ENCODE results near the gene CSNK2A3. TPM values are rescaled to one million over a fixed set of nuclear protein-coding genes. Genes with fewer than 3 reads are reported as not detected.

The CSNK2A3 gene
- total and polyA plus RNA-seq, 2 experiments from 2014 or later = 0.91 to 4.1 TPM

GRCh38 chr11:11329062-11329806 is 23.8 kb downstream of the CSNK2A3 start:
- Histone ChIP-seq H3K27me3 (ENCODE audit: insufficient read depth) (no peaks in the 10 kb centered on the region), H2AFZ (no peak overlapping the region), H3F3A (replicated peaks; ENCODE audit: low read depth) (no peaks in the 10 kb centered on the region), H3K9me2 (ENCODE audit: insufficient read depth) (no peaks in the 10 kb centered on the region), H3K79me2 (replicated peaks; ENCODE audit: insufficient read depth) (no peaks in the 10 kb centered on the region), H3K27ac (ENCODE audit: low read depth) (no peak overlapping the region), H4K20me1 (replicated peaks; ENCODE audit: insufficient read depth) (no peaks in the 10 kb centered on the region), H3K4me2 (no peak overlapping the region), H3K4me3 (no peak overlapping the region), H3K4me1 (ENCODE audit: insufficient read depth) (no peaks in the 10 kb centered on the region), H3K36me3 (ENCODE audit: insufficient read depth) (no peaks in the 10 kb centered on the region)
- Mint-ChIP-seq H3K4me1 (0 out of 3 replicates have a peak, but pooled peaks cover 4% of the 10 kb centered on the region), H3K4me3 (no peak overlapping the region), H3K27ac (no peak overlapping the region), H3K36me3 (ENCODE audit: low read depth) (peaks cover 15% of the 10 kb centered on the region; the same call in 2 of the 3 replicates), H3K27me3 (ENCODE audit: insufficient read depth, low read depth, poor library complexity) (peaks cover 2% of the 10 kb centered on the region), H3K9me3 (no peaks in the 10 kb centered on the region)
- DNase-seq (ENCODE audit: low spot score) (peak; percentile 7), ATAC-seq (no peak)
- TF ChIP-seq, protein P1, sequence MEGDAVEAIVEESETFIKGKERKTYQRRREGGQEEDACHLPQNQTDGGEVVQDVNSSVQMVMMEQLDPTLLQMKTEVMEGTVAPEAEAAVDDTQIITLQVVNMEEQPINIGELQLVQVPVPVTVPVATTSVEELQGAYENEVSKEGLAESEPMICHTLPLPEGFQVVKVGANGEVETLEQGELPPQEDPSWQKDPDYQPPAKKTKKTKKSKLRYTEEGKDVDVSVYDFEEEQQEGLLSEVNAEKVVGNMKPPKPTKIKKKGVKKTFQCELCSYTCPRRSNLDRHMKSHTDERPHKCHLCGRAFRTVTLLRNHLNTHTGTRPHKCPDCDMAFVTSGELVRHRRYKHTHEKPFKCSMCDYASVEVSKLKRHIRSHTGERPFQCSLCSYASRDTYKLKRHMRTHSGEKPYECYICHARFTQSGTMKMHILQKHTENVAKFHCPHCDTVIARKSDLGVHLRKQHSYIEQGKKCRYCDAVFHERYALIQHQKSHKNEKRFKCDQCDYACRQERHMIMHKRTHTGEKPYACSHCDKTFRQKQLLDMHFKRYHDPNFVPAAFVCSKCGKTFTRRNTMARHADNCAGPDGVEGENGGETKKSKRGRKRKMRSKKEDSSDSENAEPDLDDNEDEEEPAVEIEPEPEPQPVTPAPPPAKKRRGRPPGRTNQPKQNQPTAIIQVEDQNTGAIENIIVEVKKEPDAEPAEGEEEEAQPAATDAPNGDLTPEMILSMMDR (conservative IDR thresholded peaks at IDR 0.05; ENCODE audit: low read depth in 2 of 2) = no peak
- TF ChIP-seq STAT1 (IDR thresholded peaks at IDR 0.05; ENCODE audit: unreplicated experiment) = no peak
- no peak for TF ChIP-seq CREB1 (CRISPR knock-in tag; IDR thresholded peaks at IDR 0.05; ENCODE audit: low read depth)
- no peak for TF ChIP-seq ZNF114 (CRISPR knock-in tag; IDR thresholded peaks at IDR 0.05)
- no peak for TF ChIP-seq NANOG (IDR thresholded peaks at IDR 0.05; ENCODE audit: borderline replicate concordance)

GRCh38 chr11:11324090-11324489 is 29.0 kb downstream of the CSNK2A3 start:
- H3K4me3 Mint-ChIP-seq = no peak overlapping the region
- H3K27ac ChIP-seq (ENCODE audit: low read depth) = no peak overlapping the region
- no peak overlapping the region for H2AFZ ChIP-seq
- H3K27me3 Mint-ChIP-seq (ENCODE audit: insufficient read depth, low read depth, poor library complexity) = no peaks in the 10 kb centered on the region
- peaks cover 17% of the 10 kb centered on the region; the same call in 2 of the 3 replicates for H3K36me3 Mint-ChIP-seq (ENCODE audit: low read depth)
- no peak overlapping the region for H3K27ac Mint-ChIP-seq
- H3K9me3 Mint-ChIP-seq = no peaks in the 10 kb centered on the region
- H3K9me2 ChIP-seq (ENCODE audit: insufficient read depth) = no peaks in the 10 kb centered on the region
- no peaks in the 10 kb centered on the region for H3K4me1 ChIP-seq (ENCODE audit: insufficient read depth)
- no peaks in the 10 kb centered on the region for H3K27me3 ChIP-seq (ENCODE audit: insufficient read depth)
- no peaks in the 10 kb centered on the region for H3K4me1 Mint-ChIP-seq
- H3K36me3 ChIP-seq (ENCODE audit: insufficient read depth) = no peaks in the 10 kb centered on the region
- no peak overlapping the region for H3K4me2 ChIP-seq
- H3K4me3 ChIP-seq = no peak overlapping the region
- H3K79me2 ChIP-seq (replicated peaks; ENCODE audit: insufficient read depth) = no peaks in the 10 kb centered on the region
- no peak for DNase-seq (ENCODE audit: low spot score)
- H4K20me1 ChIP-seq (replicated peaks; ENCODE audit: insufficient read depth) = no peaks in the 10 kb centered on the region
- ATAC-seq = no peak
- no peaks in the 10 kb centered on the region for H3F3A ChIP-seq (replicated peaks; ENCODE audit: low read depth)
- TF ChIP-seq ZNF331 (CRISPR knock-in tag; IDR thresholded peaks at IDR 0.05; ENCODE audit: low read depth) (no peak), EZH2phosphoT487 (IDR thresholded peaks at IDR 0.05; ENCODE audit: unreplicated experiment) (no peak), REST (IDR thresholded peaks at IDR 0.05; ENCODE audit: unreplicated experiment) (no peak), POLR2AphosphoS5 (IDR thresholded peaks at IDR 0.05; ENCODE audit: low read depth) (no peak), STAT1 (IDR thresholded peaks at IDR 0.05; ENCODE audit: unreplicated experiment) (no peak)
- TF ChIP-seq, protein P1 (conservative IDR thresholded peaks at IDR 0.05; ENCODE audit: low read depth in 2 of 2) = no peak

All from GM23338 (cell line).